Neural progenitor cell (in vitro differentiated cells): ENCODE measurements around the gene DISC1.

ENCODE experiments used
- CTCF ChIP-seq: fragments of 200-600 bp; sonication (generic); IDR thresholded peaks from 2 replicates; pipeline ENCODE4 v1.5.1; 2017; ENCODE audit warnings: antibody characterized with exemption, mild to moderate bottlenecking
- EZH2 ChIP-seq: fragments of 200-600 bp; sonication (generic); IDR thresholded peaks from 2 replicates; pipeline ENCODE4 v1.6.1; 2017; ENCODE audit warnings: antibody characterized with exemption, mild to moderate bottlenecking, moderate library complexity
- EZH2phosphoT487 ChIP-seq: fragments of 200-600 bp; sonication (generic); IDR thresholded peaks from 2 replicates; pipeline ENCODE4 v1.6.1; 2017; ENCODE audit warnings: antibody characterized with exemption

DNA sequence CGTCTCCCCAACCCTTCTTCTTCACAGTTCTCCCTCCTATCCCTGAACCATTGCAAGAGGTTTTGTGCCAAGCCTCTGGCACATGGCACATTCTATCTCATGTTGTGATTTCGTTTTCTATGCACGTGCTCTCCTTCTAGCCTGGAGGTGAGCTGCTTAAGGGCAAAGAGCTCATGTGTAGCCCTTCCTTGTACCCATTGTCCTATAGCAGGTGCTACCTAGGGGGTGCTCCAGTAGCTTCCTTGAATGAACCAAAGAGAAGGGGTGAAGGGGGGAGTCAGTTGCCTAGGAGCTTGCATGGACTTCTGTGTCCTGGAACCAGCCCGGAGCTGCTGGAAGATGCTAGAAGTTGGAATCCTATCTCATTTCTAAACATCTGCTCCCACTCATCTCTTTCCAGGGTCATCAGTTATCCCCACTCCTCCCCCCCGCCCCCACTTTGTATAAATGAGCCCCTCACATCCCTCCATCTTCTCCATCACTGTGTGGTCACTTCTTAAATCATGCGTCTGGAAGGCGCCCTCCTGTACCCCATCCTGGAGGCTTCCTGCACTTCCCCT lies 535 bp upstream of the DISC1 start:
- TF ChIP-seq CTCF, result no peak
- TF ChIP-seq EZH2, result no peak
- no peak for TF ChIP-seq EZH2phosphoT487
